Measurements from ENCODE around the gene SFTPB.

- no peak for TF ChIP-seq POLR2A (IDR thresholded peaks at IDR 0.05)
- no peak for TF ChIP-seq POLR2AphosphoS5 (IDR thresholded peaks at IDR 0.05)
- TF ChIP-seq CTCF (IDR thresholded peaks at IDR 0.05): no peak
These were observed 33.0 kb downstream of the SFTPB start for GRCh38 chr2:85635011-85635410.
